ENCODE results near the gene CDK6.

Gene CDK6

DNA sequence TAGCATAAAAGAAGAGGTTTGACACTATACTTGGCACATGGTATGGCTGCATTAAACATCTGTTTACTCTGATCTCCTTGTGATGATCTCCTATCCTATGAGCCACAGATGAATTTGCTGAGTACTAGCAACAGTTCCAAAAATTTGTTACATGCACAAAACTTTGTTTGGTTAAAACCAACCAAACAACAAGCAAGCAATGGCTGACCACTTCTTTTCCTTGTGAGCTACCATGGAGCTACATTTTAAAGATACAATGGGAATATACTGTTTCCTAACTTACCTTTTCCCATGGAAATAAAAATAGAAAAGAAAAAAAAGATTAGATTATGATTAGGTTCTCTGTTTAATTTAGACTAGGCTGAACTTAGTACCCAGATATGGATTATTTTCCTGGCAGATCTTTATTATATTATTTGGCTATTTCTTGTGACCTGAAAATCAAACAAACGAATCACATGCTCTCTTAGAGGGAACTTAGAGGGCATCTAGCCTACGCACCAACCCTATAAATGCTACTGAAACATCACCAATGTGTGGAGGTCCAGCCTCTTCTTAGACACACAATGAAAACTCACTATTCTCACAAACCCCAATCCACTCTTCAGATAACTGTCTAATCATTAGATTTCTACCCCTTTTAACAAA, 166.0 kb downstream of the CDK6 start:
- no peak for FAIRE-seq

DNA sequence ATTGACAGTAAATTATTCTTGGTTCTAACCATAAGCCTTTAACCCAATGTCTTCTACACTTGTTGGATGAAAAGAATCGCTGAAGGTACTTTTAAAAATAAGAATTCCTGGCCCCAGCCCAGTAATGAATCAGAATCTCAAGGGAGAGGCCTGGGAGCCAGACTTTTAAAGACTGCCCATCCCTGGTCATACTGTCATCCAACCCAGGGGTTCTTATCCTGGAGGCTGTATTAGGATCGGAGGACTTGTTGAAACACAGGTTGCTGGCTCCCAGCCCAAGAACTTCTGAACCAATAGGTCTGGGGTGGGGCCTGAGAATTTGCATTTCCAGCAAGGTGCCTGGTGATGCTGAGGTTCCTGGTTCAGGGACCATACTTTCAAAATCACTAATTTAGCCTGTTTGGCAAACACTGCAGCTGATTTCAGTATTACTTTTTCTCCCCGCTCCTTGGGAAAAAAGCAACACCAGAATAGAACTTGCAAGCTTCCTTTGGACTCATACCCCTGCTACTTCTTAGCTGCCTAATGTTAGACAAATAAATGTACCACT, 166.7 kb downstream of the CDK6 start:
- FAIRE-seq, result no peak

DNA sequence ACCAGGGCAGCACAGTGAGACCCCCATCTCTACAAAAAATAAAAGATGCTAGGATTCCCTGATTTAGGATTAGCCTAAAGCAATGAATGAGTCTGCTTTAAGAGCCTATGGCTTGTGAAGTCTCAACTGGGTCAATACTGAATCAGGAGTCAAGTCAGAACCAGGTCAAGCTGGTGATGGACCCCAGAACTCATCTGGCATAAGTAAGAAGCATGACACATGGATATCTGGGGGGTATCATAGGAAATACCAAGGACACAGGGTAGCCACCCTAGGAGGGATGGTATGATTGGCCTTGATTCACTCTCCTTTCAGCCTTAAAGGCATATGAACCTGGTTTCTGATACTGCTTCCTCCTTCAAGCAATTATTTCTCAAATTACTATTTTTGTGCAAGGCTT, 167.8 kb downstream of the CDK6 start:
- FAIRE-seq, result no peak

DNA sequence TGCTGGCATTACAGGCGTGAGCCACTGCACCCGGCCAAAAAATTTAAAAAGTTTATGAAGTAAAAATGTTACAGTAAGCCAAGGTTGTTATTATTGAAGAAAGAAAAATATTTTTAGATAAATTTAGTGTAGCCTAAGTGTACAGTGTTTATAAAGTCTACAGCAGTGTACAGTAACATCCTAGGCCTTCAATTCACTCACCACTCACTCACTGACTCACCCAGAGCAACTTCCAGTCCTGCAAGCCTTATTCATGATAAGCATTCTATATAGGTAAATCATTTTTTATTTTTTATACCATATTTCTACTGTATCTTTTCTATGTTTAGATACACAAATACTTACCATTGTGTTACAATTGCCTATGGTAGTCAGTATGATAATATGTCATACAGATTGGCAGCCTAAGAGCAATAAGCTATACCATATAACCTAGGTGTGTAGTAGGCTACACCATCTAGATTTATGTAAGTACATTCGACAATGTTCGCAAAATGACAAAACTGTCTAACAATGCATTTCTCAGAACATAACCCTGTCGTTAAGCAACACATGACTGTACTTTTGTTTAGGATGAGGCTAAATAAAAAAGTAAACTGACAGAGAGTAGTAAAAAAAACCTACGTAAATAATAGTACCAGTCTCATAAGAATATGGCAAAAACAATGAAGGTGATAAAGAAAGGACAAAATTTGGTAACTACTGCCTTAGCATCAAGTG, 168.4 kb downstream of the CDK6 start:
- FAIRE-seq, result no peak

DNA sequence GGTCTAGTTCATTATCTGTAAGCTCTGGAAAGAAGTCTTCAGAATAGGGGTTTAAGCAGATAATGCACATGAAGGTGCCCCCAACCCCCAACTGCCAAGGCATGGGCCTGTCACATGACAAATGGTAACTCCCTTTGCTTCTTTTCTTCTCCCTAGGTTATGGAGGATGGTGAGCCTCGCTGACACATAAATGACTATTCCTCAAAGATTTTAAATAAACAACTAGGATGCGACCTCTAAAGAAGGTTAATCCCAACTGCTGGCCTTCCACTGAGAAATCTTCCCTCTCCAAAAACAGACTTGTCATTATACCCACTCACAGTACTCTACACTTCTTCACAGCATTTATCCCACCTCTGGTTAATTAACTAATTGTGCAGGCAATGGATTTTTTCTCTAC, 170.4 kb downstream of the CDK6 start:
- no peak for FAIRE-seq

DNA sequence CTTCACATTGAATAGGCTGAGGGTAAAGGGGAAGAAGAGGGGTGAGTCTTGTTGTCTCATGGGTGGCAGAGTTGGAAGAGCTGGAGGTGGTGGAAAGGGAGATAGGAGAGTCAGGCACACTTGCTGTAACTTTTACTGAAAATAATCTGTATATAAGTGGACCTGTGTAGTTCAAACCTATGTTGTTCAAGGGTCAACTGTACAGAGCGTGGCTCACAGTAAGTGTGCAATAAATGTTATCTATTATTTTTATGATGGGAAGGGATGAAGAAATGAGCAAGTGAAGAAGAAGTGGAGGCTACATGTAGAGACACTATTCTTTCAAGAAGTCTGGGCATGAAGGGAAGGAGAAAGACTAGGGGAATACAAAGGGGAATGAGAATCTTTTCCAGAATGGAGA, 174.7 kb downstream of the CDK6 start:
- no peak for FAIRE-seq

DNA sequence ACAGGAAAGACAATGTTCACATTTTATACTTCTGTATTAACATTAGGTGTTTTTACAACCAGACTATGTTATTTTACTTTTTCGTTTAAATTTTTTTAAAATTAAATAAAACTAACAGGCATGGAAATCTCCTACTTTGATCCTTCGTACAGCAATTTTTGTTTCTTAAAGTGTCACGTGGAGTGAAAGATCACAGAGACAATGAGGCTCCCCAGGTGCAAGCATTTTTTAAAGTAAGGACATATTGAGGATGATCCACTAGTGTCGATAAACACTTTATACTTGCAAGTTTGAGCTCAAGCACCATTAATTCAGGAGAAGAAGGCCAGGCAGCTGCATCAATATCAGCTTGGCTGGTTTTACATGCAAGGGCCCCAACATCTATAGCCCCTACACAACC, 177.7 kb downstream of the CDK6 start:
- FAIRE-seq, result no peak

DNA sequence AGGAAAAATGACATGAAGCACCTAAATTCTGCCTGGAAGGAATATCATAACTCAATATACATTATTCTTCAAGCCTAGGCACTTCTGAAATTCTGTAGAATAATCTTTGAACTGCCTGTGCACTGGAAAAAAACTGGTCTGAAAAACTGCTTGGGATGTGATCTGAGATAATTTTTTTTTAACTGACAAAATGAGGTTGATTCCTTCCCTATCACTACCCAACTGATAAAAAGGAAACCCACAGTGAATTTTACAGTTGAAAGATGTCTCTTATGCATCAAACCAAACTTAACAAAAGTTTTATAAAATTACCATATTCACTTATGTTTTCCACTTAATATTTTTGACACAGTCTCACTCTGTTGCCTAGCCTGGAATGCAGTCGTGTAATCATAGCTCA, 179.0 kb downstream of the CDK6 start:
- FAIRE-seq, result no peak

DNA sequence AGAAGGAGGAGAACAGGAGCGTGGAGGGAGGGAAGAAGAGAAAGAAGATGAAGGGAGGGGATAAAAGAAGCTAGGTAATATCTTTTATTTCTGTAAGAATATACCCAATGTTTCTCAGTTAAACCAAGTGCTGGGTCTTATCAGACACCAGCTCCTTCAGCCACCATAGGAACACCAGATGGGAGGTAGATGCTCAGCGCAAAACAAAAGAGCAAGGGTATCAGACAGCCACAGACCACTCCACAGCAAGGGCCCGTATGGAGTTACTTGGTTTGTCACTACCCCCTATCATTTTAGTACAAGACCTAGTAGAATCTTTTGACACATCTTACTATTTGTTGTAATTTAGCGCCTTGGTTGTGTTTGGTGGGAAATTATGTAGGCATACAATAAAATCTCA, 180.3 kb downstream of the CDK6 start:
- FAIRE-seq, result no peak

DNA sequence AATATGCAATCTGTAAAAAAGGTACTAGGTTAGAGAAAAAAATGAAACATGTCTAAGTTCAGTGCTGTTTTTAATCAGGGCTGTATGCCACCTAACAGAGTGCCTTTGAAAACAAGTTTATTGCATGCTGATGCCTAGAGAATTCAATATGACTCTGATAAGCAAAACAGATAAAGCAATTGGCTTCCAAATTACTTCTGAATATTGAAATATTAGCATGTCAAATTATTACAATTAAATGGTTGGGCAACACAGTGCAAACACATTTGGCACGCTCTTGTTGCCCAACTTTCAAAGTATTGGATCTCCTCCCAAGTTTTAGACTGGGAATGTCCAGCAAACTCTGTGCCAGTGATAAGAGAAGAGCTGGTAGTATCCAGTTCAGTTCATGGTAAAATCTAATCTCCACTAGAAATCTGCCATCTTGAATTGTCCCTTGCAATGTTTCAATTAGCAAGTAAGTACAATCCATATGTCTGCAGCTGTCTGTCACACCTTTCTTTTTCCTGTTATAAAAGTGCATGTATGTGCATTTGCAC, 181.0 kb downstream of the CDK6 start:
- FAIRE-seq, result no peak

DNA sequence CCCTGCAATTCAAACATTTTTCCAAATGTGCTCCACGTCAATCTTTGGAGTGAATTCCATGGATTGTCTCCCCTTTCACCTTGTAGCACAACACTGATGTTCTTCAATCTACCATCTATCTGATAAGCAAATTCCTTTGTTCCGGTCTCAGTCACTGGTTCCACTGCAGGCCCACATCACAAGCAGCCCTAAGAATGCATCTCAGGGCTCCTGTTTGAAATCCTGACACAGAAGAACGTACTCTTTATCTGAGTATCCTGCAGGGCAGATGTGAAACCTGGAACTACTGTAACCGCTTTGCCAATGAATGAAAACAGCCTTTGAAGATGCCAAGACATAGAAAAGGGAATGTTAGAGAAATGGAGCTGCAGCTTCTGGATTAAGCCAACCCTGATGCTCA, 183.2 kb downstream of the CDK6 start:
- no peak for FAIRE-seq

DNA sequence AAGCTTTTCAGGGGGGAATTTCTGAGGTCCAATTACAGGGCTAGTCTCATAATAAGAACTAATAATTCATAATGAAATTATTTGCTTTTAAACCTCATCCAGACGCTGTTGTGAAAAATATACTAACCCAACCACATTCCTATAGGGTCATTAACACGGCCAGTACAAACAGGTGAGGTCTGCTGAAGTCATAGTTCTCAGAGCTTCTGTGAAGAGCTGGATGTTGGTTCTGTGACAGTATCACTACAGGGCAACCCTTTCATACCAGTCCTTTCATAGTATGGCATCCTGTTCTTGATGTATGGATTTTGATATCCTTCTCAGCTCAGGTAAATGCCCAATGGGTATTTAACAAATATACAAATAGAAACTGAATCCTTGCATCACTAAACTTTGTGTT, 183.8 kb downstream of the CDK6 start:
- no peak for FAIRE-seq

DNA sequence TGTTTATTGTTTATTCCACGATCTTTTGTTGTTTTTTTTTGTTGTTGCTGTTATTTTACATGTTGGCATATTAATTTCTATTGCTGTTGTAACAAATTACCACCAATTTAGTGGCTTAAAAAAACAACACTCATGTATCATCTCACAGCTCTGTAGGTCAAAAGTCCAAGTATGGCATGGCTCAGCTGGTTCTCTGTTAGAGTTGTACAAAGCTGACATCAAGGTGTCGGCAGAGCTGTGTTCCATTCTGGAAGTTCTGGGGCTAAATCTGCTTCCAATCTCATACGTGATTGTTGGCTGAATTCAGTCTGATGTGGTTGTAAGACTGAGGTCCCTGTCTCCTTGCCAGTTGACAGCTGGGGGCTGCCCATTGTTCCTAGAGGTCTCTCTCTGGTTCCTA, 186.0 kb downstream of the CDK6 start:
- no peak for FAIRE-seq

DNA sequence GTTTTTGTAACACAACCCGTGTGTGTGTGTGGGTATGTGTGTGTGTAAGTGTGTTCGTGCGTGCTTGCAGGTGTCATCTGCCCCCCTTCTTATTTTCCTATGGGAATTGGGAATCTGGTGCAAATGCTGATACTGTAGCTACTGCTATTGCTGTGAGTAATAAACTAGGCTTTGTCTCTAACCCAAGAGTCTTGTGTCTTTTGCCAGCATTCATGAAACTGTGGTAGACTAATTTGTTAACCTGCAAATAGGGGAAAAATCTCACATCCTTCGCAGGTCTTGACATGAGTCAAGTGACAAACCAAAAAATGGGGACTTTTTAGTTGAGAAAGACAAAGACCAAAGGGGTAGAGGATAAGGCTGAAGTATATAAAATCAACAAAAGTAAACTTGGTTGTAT, 188.3 kb downstream of the CDK6 start:
- FAIRE-seq, result no peak

DNA sequence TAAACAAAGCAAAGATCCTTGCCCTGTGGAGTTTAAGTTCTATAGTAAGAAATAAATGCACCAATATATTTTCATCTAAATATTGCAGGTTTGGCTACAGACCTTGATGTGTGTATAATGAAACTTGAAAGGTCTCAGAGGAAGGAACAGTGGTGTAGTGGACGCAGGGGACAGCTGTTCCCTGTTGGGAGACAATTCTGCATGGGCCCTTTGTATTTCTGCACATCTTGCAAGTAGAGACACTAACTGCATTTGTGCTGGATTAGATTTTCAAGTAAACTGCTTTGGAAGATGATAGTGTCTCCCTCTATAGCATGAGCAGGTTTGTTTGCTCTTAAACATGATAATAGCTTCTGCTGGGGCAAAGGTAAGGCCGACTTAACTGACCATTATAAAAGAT, 188.7 kb downstream of the CDK6 start:
- FAIRE-seq, result no peak

DNA sequence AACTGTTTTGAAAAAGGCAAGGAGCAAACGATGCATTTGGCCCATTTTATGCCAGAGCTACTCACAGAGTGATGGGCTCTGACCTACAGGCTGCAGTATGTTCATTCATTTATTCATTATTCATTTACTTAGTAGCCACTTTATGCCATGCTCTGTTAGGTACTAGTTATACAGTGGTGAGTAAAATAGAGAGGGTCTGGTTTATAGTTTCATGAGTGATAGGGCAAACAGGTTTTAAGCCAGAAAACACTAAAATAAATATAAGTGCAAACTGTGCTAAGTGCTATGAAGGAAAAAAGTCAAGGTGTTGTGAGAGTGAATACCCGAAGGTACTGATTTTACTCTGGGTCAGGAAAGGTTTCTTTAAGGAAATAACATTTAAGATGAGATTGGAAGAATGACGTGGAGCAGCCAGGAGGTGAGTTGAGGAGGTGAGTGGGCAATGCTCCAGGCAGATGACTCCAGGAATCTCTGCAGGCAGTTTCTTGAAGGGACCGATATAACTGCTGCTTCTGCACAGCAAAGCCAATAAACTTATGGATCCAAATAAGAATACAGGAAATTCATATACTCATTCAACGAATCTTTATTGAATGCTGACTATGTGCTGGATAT, 189.3 kb downstream of the CDK6 start:
- no peak for FAIRE-seq

DNA sequence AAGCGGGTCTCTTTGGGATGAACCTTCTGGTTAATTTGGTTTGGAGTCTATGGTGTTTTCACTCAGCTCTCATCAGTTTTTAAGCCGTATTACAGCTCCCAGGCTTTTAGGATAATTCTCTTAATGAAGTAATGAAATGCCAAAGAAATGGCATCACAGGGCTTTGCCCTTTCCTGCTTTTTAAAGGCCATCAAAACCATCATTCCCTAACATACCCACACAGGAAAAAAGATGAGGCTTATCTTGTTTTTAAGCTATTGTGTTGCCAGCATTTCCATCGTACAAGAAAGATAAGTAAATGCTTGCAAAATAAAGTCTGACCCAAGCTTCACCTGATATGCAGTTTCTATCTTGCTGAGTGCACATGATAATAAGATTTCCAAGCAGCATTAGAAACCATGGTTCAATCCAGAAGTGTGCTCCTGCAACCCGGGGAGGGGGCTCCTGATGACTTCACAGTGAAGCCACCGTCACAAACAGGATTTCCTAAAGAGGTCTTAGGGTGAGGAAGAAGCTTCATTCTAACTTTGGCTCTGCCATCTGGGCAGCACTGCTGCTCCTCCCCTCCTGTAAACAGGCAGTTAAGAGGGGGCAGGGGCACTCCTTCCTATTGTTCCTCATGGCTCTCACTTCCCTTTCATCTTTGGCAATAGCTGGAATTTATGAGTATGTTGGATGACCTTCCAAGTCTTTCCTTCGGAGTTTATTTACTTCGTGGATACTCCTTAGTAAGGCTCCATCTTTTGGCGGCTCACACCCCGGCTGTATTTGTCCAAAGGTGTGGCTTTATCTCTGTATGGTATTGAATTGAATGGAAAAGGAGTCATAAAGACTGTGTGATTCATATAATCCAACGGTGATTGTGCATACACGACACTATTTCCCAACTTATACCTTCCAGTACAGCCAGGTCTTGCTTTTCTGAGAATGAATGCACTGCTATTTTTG, 191.0 kb downstream of the CDK6 start:
- FAIRE-seq, result no peak

DNA sequence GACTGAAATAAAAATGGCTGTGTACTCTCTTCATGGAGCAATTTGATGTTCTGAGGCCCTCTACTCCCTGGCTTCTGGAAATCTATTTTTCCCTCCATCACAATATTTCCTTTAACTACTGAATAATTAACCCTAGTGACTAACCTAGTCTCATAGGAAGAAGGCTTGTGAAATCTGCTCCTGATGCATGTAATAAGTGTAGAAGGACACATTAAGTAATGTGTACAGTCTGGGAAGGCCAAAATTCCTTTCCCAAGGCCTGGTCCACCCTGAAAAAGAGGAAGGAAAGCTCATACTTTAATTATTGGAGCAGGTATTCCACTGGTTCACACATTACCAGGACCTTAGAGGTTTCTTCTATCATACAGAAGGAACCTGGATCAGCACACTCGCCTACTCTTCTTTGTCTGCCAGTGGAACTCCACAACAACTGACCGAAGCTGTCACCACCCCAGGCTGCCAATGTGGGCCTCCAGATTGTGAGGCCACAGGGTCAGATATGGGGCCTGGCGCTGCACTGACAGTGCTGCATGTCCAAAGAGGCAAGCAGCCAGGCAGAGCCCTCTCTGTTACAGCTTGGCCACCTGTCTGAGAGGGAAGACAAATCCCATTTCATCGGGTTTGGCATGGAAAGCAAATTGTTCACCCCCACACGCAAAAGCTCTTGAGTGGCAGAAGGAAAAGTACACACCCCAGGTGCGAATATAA, 191.8 kb downstream of the CDK6 start:
- FAIRE-seq, result no peak

DNA sequence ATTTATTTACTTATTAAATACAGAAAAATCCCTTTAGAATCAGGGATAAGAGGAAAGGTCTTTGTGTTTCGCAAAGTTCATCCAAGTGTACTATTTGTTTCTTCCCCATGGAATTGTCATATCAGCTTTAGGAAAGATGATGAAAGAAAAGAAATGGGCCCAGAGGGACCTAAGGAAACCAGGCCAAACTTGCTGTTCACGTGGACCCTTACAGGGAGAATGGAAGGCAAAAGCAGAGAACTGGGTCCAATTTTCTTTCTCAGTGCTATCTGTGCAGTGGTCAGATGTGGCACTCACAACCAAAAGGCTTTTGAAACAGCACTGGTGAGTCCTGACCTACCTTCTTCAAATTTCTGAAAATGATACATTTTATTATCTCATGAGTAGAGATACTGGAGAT, 192.6 kb downstream of the CDK6 start:
- FAIRE-seq, result no peak

DNA sequence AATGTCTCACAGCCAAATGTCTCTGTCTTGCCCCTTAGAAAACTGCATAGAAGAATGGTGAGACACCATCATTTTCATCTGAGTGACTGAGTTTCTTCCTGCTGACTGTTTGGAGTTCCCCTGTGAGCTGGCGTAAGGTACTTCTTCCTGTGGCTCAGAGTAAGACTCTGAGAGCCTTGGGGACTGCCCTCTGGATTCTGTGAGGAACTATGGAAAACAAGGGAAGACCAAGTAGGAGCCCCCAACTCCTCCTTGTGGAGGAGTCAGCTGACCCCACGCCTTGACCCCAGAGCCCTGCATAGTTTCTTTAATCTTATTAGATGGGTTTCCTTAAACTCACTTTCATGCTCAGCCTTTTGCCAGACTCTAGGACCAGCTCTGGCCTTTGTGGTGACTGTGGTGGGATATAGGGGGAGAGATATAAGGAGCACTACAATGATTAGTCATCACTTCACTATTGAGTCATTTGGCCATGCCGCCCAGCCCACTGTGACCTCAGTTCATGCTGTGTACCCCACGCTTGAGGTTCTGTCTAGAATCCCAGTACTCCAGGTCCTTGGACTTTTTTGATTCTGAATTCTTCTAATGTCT, 194.4 kb downstream of the CDK6 start:
- FAIRE-seq, result no peak

DNA sequence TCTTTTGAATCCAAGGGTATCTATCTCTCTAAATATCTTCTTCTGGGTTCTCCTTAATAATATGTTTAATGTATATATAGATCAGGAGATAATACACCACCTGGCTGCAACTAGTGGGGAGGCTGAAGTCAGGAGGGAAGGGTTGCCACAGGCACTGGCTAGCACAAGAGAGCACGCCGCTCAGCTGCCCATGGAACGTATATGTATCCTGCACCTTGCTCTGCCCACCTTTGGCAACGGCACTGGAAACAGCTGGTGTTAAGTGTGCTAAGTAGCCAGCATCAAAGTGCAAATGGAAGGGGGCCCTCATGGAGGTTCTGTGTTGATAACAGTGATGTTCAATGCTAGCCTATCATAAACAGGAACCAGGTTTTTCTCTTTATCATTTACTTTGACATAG, 196.4 kb downstream of the CDK6 start:
- FAIRE-seq, result no peak
